ENCODE measurements around the gene FSIP2.

GRCh38 chr2:185817991-185818390 lies 79.4 kb downstream of the FSIP2 start:
- TF ChIP-seq CTCF (tag by site-specific recombination; IDR thresholded peaks at IDR 0.05) (no peak), YY1 (tag by site-specific recombination; IDR thresholded peaks at IDR 0.05) (no peak), TCF7L2 (IDR thresholded peaks at IDR 0.05; ENCODE audit: borderline replicate concordance, low read depth, low read length) (no peak), REPIN1 (tag by site-specific recombination; IDR thresholded peaks at IDR 0.05; ENCODE audit: low read depth) (no peak), ZNF707 (tag by site-specific recombination; IDR thresholded peaks at IDR 0.05) (no peak), ZNF558 (tag by site-specific recombination; IDR thresholded peaks at IDR 0.05) (no peak), ATF2 (tag by site-specific recombination; IDR thresholded peaks at IDR 0.05; ENCODE audit: low read depth) (no peak), ZNF274 (IDR thresholded peaks at IDR 0.05; ENCODE audit: low read length) (no peak), ZNF274 (tag by site-specific recombination; IDR thresholded peaks at IDR 0.05; ENCODE audit: borderline replicate concordance) (no peak), ZNF148 (tag by site-specific recombination; IDR thresholded peaks at IDR 0.05; ENCODE audit: borderline replicate concordance) (no peak)

Measured in HEK293 (cell line).